OCI-LY1 (cell line): Measurements from ENCODE around the gene FGF14.

Experiments used
- H2AFZ ChIP-seq: fragments of 200-600 bp; sonication (generic), shearing (Covaris generic); 2 replicates; pipeline ENCODE4 v1.6.0; 2014; ENCODE audit warnings: antibody characterized with exemption, mild to moderate bottlenecking, low read length
- H3F3A ChIP-seq: fragments of 200-600 bp; sonication (generic), shearing (Covaris generic); 2 replicates; pipeline ENCODE4 v1.6.0; 2014; ENCODE audit warnings: mild to moderate bottlenecking, antibody characterized with exemption, low read length, moderate library complexity; ENCODE audit not compliant: insufficient read depth
- H3K27ac ChIP-seq: fragments of 200-600 bp; sonication (generic); 2 replicates; pipeline ENCODE4 v1.5.1; 2014; ENCODE audit warnings: low read length, mixed run types, mild to moderate bottlenecking, low read depth; ENCODE audit not compliant: poor library complexity, severe bottlenecking
- H3K27me3 ChIP-seq: fragments of 200-600 bp; sonication (generic); 2 replicates; pipeline ENCODE4 v1.6.0; 2014; ENCODE audit warnings: antibody characterized with exemption, mild to moderate bottlenecking, low read length, moderate library complexity; ENCODE audit not compliant: insufficient read depth
- H3K36me3 ChIP-seq: fragments of 200-600 bp; sonication (generic); 2 replicates; pipeline ENCODE4 v1.6.1; 2014; ENCODE audit warnings: mild to moderate bottlenecking, antibody characterized with exemption, low read length, moderate library complexity, mixed read lengths; ENCODE audit not compliant: insufficient read depth
- H3K4me1 ChIP-seq: fragments of 200-600 bp; sonication (generic); 2 replicates; pipeline ENCODE4 v1.5.1; 2014; ENCODE audit warnings: mild to moderate bottlenecking, low read length, moderate library complexity; ENCODE audit not compliant: insufficient read depth, severe bottlenecking
- H3K4me2 ChIP-seq: fragments of 200-600 bp; sonication (generic), shearing (Covaris generic); 2 replicates; pipeline ENCODE4 v1.6.1; 2014; ENCODE audit warnings: low read length
- H3K4me3 ChIP-seq: fragments of 200-600 bp; sonication (generic); 2 replicates; pipeline ENCODE4 v1.5.1; 2014; ENCODE audit warnings: low read length, low read depth, mild to moderate bottlenecking, mixed read lengths; ENCODE audit not compliant: poor library complexity, severe bottlenecking
- H3K79me2 ChIP-seq: fragments of 200-600 bp; shearing (Covaris generic); 2 replicates; pipeline ENCODE4 v1.6.1; 2016; ENCODE audit warnings: mixed run types, low read length, mixed read lengths; ENCODE audit not compliant: insufficient read depth
- H3K9ac ChIP-seq: fragments of 200-600 bp; sonication (generic), shearing (Covaris generic); 2 replicates; pipeline ENCODE4 v1.6.1; 2014; ENCODE audit warnings: mild to moderate bottlenecking, low read length, mixed read lengths
- H3K9me2 ChIP-seq: fragments of 200-600 bp; sonication (generic), shearing (Covaris generic); 2 replicates; pipeline ENCODE4 v1.6.1; 2014; ENCODE audit warnings: low read depth, mild to moderate bottlenecking, low read length, mixed read lengths
- H3K9me3 ChIP-seq: fragments of 200-600 bp; shearing (Covaris generic); 2 replicates; pipeline ENCODE4 v1.6.1; 2014; ENCODE audit warnings: low read length, mixed read lengths
- H4K20me1 ChIP-seq: fragments of 200-600 bp; sonication (generic), shearing (Covaris generic); 2 replicates; pipeline ENCODE4 v1.6.0; 2016; ENCODE audit warnings: mild to moderate bottlenecking, low read length; ENCODE audit not compliant: insufficient read depth
- CTCF ChIP-seq: fragments of 200-600 bp; sonication (generic), shearing (Covaris generic); IDR thresholded peaks from 2 replicates; pipeline ENCODE4 v1.5.1; 2017; ENCODE audit warnings: mild to moderate bottlenecking, antibody characterized with exemption, low read length, moderate library complexity, mixed read lengths
- EZH2 ChIP-seq: fragments of 200-600 bp; sonication (generic), shearing (Covaris generic); IDR thresholded peaks from 2 replicates; pipeline ENCODE4 v1.8.0; 2017; ENCODE audit warnings: borderline replicate concordance, mixed run types, mild to moderate bottlenecking, antibody characterized with exemption, low read length, moderate library complexity, mixed read lengths

Gene FGF14

GRCh38 chr13:101866889-101867581 lies 534.8 kb downstream of the FGF14 start:
- Histone ChIP-seq H3K4me2 (no peak overlapping the region), H3K27me3 (no peaks in the 10 kb centered on the region), H3K4me3 (no peak overlapping the region), H3F3A (no peaks in the 10 kb centered on the region), H3K9me2 (no peaks in the 10 kb centered on the region), H3K9ac (no peak overlapping the region), H3K79me2 (no peaks in the 10 kb centered on the region), H3K4me1 (no peaks in the 10 kb centered on the region), H3K36me3 (no peaks in the 10 kb centered on the region), H3K9me3 (no peaks in the 10 kb centered on the region), H4K20me1 (no peaks in the 10 kb centered on the region), H2AFZ (no peak overlapping the region), H3K27ac (no peak overlapping the region)
- TF ChIP-seq CTCF: no peak
- no peak for TF ChIP-seq EZH2

- no peaks in the 10 kb centered on the region for H3K27me3 ChIP-seq
- H3K4me1 ChIP-seq: no peaks in the 10 kb centered on the region
- no peaks in the 10 kb centered on the region for H3K79me2 ChIP-seq
- no peaks in the 10 kb centered on the region for H3K9me2 ChIP-seq
- 0 out of 2 replicates have a peak, but pooled peaks cover 3% of the 10 kb centered on the region for H4K20me1 ChIP-seq
- no peak for TF ChIP-seq EZH2
- no peak for TF ChIP-seq CTCF
- no peaks in the 10 kb centered on the region for H3F3A ChIP-seq
- no peaks in the 10 kb centered on the region for H3K36me3 ChIP-seq
- H3K4me2 ChIP-seq: no peak overlapping the region
- no peak overlapping the region for H3K4me3 ChIP-seq
- no peak overlapping the region for H2AFZ ChIP-seq
- H3K9ac ChIP-seq: no peak overlapping the region
- H3K27ac ChIP-seq: no peak overlapping the region
- H3K9me3 ChIP-seq: no peaks in the 10 kb centered on the region
These were observed 543.0 kb downstream of the FGF14 start for GRCh38 chr13:101858860-101859259.

- H3K4me3 ChIP-seq: no peak overlapping the region
- H2AFZ ChIP-seq: no peak overlapping the region
- no peaks in the 10 kb centered on the region for H3K9me3 ChIP-seq
- no peaks in the 10 kb centered on the region for H3K4me1 ChIP-seq
- no peaks in the 10 kb centered on the region for H4K20me1 ChIP-seq
- H3K36me3 ChIP-seq: no peaks in the 10 kb centered on the region
- H3F3A ChIP-seq: no peaks in the 10 kb centered on the region
- TF ChIP-seq CTCF: no peak
- no peak for TF ChIP-seq EZH2
- H3K9ac ChIP-seq: no peak overlapping the region
- no peak overlapping the region for H3K4me2 ChIP-seq
- no peaks in the 10 kb centered on the region for H3K9me2 ChIP-seq
- H3K79me2 ChIP-seq: no peaks in the 10 kb centered on the region
- H3K27me3 ChIP-seq: no peaks in the 10 kb centered on the region
- H3K27ac ChIP-seq: no peak overlapping the region
These were observed 555.1 kb downstream of the FGF14 start for GRCh38 chr13:101846701-101847100.
